ENCODE data around the gene ULBP1.
"Not testable (repeated sequence)": the region's sequence is repeated elsewhere in the genome, so short reads cannot be mapped to it uniquely, and the experiment has no call there.

Gene ULBP1

GRCh38 chr6:149991838-149992237 lies 28.1 kb downstream of the ULBP1 start:
- TF ChIP-seq, protein P1, sequence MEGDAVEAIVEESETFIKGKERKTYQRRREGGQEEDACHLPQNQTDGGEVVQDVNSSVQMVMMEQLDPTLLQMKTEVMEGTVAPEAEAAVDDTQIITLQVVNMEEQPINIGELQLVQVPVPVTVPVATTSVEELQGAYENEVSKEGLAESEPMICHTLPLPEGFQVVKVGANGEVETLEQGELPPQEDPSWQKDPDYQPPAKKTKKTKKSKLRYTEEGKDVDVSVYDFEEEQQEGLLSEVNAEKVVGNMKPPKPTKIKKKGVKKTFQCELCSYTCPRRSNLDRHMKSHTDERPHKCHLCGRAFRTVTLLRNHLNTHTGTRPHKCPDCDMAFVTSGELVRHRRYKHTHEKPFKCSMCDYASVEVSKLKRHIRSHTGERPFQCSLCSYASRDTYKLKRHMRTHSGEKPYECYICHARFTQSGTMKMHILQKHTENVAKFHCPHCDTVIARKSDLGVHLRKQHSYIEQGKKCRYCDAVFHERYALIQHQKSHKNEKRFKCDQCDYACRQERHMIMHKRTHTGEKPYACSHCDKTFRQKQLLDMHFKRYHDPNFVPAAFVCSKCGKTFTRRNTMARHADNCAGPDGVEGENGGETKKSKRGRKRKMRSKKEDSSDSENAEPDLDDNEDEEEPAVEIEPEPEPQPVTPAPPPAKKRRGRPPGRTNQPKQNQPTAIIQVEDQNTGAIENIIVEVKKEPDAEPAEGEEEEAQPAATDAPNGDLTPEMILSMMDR (IDR thresholded peaks at IDR 0.05; ENCODE audit: extremely low read depth, missing control alignments): no peak
- no peak for DNase-seq (ENCODE audit: low spot score)

DNA sequence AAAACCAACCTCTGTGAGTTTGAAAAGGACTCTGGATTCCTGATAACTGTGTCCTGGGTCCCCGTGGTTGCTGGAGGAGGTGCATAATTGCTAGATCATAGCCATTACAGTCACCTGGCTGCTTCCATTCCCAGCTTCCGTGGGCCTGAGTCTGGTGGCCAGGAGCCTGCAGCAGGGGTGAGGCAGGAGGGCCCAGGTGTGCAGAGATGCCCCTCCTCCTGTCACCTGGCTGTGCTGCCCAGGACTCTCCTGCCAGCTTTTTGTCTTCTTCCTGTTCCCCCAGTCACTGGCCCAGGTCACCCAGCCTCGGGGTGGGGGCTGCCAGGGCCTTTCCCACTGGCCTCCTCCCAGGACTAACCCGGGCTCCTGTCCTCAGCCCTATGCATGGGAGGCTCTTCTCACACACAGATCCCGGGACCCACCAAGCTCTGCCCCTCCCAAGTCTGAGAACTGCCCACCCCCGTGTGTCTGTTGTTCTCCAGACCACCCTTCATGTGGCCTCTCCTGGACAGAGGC lies 31.6 kb downstream of the ULBP1 start:
- no peak for DNase-seq (ENCODE audit: low spot score)
- TF ChIP-seq, protein P1 (IDR thresholded peaks at IDR 0.05; ENCODE audit: extremely low read depth, missing control alignments): no peak

DNA sequence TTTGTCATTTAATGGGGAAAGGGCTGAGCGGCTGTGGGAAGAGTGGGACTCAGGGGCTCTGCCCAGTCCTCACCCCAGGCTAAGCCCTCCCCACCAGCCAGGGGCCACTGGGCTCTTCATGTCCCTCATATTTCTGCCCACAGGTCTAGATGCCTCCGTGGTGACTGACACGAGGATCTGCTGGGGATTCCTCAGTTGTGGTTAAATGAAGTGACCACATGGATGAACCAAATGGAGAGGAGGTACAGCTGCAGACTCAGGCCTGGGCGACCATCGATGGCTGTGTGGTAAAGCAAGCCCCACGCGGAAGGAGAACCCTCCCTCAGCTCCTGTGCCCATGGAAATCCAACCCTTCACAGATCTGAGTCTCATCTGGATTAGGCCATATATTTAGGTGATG lies 32.2 kb downstream of the ULBP1 start:
- DNase-seq (ENCODE audit: low spot score): no peak
- TF ChIP-seq, protein P1 (IDR thresholded peaks at IDR 0.05; ENCODE audit: extremely low read depth, missing control alignments): no peak

GRCh38 chr6:149999636-150000035 lies 35.9 kb downstream of the ULBP1 start:
- TF ChIP-seq, protein P1 (IDR thresholded peaks at IDR 0.05; ENCODE audit: extremely low read depth, missing control alignments): no peak

GRCh38 chr6:150001295-150002008 lies 37.7 kb downstream of the ULBP1 start:
- DNase-seq (ENCODE audit: low spot score): peak; percentile 66
- TF ChIP-seq, protein P1 (IDR thresholded peaks at IDR 0.05; ENCODE audit: extremely low read depth, missing control alignments): no peak

More at GRCh38 chr6:149999636-150000035, 35.9 kb downstream of the ULBP1 start:
- no peak for DNase-seq (ENCODE audit: low spot score)

- TF ChIP-seq, protein P1 (IDR thresholded peaks at IDR 0.05; ENCODE audit: extremely low read depth, missing control alignments): no peak
- DNase-seq (ENCODE audit: low spot score): no peak
Measured at GRCh38 chr6:150002710-150003109, 39.0 kb downstream of the ULBP1 start.

DNA sequence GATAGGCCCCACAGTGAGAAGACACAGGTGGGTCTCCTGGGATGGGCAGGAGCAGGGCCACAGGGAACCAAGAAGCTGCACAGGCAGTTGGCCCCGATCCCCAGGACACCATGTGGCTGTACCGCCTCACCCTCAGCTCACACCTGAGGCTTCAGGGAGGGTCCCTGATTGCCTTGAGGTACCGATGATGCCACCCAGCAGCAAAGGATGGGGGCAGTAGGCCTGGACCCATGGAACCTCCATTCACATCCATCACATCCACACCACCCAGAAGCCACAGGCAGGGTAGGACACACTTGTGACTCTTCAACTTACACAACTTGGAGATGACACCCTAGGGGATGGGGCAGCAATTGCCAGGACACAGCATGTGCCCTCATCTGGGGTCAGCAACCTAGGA lies 39.9 kb downstream of the ULBP1 start:
- DNase-seq (ENCODE audit: low spot score): not testable (repeated sequence)

Measured in GM20000 (cell line).